ENCODE data around the gene DCLK1.

DCLK1 gene

DNA sequence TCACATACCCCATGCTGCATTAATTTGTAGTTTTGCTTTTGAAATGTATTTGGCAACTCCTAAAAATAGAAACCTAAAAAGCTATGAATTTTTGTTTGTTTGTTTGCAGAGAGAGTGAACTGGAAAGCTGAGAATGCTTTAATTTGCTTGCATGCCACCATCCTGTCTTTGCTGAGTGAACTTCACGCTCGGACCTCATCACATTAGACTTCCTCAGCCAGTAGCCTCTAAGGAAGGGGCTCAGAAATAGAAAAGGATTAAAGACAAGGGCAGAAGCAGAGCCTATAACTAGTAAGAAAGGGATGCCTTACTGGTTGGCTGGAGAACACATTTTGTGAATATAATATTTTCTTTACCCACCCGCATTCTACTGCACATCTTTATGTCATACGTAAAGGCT is 275.1 kb downstream of the DCLK1 start:
- DNase-seq, result no peak

- no peak for DNase-seq
Observed at GRCh38 chr13:35855531-35856019, 275.6 kb downstream of the DCLK1 start.

DNA sequence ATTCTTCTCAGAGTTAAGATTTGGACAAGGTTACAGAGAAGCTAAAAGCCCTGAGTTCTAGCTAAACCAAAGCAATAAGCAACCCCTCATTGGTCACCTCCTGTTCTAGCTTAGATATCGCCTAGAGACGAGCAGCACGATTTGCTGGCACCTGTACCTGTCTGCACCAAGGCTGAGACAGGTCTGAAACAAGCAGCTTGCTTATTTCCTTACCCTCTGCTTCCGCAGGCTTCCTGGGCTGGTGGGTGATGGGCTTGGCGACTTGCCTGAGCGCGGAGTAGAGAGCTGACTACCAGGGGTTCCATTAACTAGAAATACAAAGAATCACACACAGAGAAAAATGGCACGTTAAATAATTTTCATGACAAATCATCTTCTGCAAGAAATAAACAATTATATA is 276.9 kb downstream of the DCLK1 start:
- no peak for DNase-seq

GRCh38 chr13:35851881-35852280 is 279.3 kb downstream of the DCLK1 start:
- no peak for DNase-seq

DNA sequence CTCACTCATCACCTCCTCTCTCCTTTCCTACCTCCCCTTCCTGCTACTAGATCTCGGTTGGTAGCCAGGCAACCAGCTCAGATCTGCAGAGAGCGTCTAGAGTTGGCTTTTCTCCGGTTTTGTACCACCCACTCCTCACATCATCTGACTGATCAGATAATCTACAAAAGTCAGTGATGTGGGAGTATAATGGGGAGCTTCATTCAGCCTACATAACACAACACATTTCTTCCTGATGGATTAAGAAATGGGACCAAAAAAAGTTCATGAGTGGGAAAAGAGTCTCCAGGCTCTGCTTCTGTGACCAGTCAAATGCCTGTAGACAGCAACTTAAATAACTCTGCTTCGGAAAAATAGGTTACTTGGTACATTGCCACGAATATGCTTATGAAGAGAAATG is 279.8 kb downstream of the DCLK1 start:
- no peak for DNase-seq

GRCh38 chr13:35850569-35850968 is 280.6 kb downstream of the DCLK1 start:
- no peak for DNase-seq

DNA sequence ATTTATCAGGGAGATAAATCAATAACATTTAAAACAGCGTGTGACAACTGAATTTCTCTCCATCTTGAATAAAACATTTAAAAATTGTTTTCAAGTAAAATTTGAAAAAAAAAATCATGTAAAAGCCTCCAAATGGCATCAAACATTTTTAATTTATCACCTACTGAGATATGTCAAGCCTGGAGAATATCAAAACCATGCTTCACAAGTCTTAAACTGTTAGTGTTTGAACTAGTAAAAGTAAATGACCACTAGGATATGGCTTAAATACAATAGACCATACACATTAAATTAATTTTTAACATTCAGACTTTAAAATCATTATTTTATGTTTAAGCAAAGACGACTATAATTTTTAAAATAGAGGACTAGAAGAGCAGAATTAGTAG is 281.9 kb downstream of the DCLK1 start:
- no peak for DNase-seq

- DNase-seq, result no peak
Observed at GRCh38 chr13:35848336-35849255, 282.6 kb downstream of the DCLK1 start.

DNA sequence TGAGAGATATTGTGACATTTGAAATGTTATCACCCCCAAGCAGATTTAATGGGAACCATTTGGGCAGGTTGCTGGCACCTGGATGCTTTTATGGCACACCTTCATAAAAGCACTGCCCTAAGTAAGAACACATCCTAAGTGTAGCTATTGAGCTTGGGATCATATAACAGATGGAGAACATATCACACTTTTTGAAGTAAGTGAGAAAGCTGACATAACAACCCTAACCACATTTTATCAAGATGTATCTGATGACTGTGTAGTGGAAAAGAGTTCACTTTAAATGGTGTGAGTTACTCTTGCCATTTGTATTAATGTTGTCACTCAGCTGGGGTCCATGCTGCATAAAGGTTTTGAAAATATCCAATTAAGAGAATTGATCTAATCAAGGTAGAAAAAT is 287.9 kb downstream of the DCLK1 start:
- DNase-seq, result no peak

DNA sequence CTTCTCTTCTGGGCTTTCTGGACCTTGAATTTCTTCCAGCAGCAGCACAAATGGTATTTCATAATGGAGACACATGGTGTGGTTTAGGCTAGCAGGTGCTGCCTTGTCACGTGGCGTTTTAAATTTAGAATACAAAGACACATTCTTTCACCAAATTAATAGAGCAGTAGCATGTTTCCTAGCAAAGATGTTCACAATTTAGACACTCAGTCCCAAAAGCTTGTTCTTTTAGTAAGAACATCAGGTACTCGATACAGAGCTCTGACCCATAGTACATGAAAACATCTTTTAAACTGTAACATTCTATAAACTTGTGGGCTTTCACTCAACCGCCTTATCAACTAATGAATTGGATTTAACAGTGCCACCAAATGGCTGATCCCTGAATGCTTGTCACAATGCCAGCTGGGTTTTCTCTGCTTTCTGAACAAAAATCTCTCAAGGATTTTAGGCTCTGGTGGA is 290.1 kb downstream of the DCLK1 start:
- DNase-seq, result no peak

GRCh38 chr13:35839806-35840205 is 291.4 kb downstream of the DCLK1 start:
- no peak for DNase-seq

- DNase-seq, result no peak
Observed at GRCh38 chr13:35838356-35838755, 292.8 kb downstream of the DCLK1 start.

- DNase-seq, result no peak
Observed at GRCh38 chr13:35836446-35836845, 294.7 kb downstream of the DCLK1 start.

DNA sequence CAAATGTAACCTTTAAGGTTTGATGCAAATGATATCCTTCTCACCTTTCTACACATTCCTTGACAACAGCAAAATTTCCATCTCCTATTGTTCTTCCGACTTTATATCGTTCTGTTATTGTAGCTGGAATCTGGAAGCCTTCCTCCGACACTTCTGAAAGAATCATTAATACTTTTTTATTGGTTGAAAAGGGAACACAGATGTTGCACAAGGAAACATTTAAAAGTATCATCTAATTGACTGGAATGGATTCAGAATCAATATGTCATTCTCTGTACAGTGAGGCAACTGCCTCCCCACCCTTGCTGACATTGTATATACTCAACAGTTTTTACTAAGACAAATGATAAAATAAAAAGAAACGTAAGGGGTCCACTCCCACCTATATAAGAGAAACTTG is 295.2 kb downstream of the DCLK1 start:
- no peak for DNase-seq

- no peak for DNase-seq
Observed at GRCh38 chr13:35833608-35834275, 297.4 kb downstream of the DCLK1 start.

GRCh38 chr13:35833031-35833430 is 298.2 kb downstream of the DCLK1 start:
- DNase-seq, result no peak

GRCh38 chr13:35832551-35832950 is 298.6 kb downstream of the DCLK1 start:
- no peak for DNase-seq

- no peak for DNase-seq
Observed at GRCh38 chr13:35830850-35831450, 300.2 kb downstream of the DCLK1 start.

GRCh38 chr13:35826626-35827254 is 304.4 kb downstream of the DCLK1 start:
- DNase-seq, result peak in 1 of 2 experiments; percentile 0

DNA sequence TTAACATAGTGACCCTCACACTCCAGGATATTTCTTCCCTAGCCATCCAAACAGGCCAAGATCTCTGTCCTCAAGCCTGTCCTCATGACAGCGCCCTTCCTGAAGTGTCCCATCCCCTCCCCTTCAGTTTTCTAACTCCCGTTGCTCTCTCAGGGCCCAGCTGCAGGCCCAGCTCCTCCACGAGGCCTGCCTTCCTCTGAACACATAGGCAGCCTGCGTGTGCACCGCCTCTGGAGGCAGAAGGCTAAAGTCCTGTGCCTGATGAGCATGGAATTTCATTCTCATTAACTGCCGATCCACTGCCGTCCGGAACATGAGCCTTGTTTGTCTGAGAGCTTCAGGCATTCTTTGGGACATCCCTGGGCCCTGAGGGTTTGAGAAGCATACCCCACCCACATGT is 306.4 kb downstream of the DCLK1 start:
- DNase-seq, result no peak

DNA sequence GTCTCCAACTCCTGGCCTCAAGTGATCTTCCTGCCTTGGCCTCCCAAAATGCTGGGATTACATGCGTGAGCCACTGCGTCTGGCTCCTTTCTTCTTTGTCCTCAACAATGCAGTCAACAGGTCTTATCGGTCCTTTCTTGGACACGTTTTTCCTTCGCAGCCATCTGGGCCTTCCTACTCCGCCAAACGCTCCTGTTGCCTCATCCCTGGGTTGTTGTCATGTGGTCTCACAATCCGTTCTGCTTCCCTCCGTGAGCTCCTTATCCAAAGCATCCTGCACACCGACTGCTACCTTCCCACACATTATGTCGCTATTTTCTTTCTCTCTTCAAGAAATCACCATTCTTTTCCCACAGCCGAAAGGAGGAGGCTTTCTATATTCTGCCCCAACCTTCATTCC is 306.8 kb downstream of the DCLK1 start:
- no peak for DNase-seq

GRCh38 chr13:35822666-35823065 is 308.5 kb downstream of the DCLK1 start:
- DNase-seq, result no peak

GRCh38 chr13:35818633-35819067 is 312.5 kb downstream of the DCLK1 start:
- peak in 1 of 2 experiments; percentile 37 for DNase-seq

Data from Kasumi-1 (cell line).